Measurements from ENCODE around the gene KRT6B.
"Not testable (repeated sequence)": the region's sequence is repeated elsewhere in the genome, so short reads cannot be mapped to it uniquely, and the experiment has no call there.

The KRT6B gene

DNA sequence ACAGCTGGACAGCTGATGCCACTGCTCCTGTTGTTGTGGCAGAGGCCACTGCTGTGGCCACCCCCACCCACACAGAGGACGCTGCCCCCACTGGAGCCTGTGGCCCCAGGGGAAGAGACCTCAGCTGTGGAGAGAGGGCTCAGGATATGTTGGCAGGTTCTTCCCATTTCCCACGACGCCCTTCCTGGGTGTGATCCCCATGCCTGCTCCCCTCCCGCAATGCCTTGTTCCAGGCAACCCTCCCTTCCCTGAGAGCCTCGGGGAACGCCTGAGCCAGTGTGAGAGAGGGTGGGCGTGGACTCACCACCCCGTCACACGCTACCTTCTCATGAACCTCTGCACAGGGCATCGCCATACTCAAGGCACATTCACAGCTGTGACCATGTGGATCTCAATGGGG is 40.1 kb downstream of the KRT6B start:
- no peak for DNase-seq

DNA sequence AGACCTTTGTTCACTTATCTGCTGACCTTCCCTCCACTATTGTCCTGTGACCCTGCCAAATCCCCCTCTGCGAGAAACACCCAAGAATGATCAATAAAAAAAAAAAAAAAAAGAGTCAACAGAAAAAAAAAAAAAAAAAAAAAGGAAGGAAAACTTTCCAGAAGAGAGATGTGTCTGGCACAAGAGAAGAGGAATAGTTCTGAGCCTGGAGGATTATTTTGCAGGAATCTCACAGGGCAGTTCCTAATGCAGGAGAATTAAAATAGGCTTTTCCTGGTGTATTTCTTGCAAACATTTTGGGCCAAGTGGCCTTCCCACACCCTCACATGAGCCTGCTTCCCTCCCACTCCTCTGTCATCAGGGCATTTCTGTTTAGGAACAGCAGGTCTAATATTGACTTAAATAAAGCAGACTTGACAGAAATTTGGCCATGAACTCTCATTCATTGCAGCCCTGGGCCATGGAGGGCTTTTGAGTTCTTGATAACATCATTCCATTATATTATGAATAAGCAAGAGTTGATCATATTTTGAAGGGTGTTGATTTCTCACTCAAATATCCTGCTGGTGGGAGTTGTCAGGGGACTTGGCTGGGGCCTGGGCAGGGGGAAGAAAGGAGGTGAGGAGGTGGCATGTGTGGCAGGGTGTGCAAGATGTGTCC is 41.2 kb downstream of the KRT6B start:
- not testable (repeated sequence) for DNase-seq

- DNase-seq = no peak
Observed at GRCh38 chr12:52407918-52408317, 44.0 kb downstream of the KRT6B start.

- DNase-seq = no peak
Observed at GRCh38 chr12:52405922-52406385, 46.0 kb downstream of the KRT6B start, which contains the start of gene KRT82. Gene KRT82, minus strand, starts transcription at chr12:52406335. Its CDS starts 58 bp downstream, at chr12:52406277.

DNA sequence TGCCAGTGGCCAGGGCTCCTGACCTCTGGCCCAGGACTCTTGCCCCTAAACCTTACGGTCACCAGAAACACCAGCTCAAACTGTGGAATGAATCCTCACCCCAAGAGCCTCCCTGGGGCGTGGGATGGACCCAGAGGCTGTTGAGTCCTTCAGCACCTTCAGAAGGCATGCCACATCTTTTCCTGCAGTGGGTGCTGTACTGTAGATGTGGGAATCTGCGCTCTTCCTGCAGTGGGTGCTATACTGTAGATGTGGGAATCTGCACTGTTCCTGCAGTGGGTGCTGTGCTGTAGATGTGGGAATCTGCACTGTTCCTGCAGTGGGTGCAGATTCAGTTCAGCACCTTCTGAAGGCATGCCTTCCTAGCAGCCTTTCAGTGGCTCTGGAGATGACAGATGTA is 47.0 kb downstream of the KRT6B start:
- no peak for DNase-seq

- no peak for DNase-seq
Observed at GRCh38 chr12:52403561-52403960, 48.4 kb downstream of the KRT6B start.

- DNase-seq = no peak
Observed at GRCh38 chr12:52402873-52403540, 48.9 kb downstream of the KRT6B start.

- no peak for DNase-seq
Observed at GRCh38 chr12:52402377-52402776, 49.6 kb downstream of the KRT6B start.

GRCh38 chr12:52401926-52402325 is 50.0 kb downstream of the KRT6B start:
- no peak for DNase-seq

DNA sequence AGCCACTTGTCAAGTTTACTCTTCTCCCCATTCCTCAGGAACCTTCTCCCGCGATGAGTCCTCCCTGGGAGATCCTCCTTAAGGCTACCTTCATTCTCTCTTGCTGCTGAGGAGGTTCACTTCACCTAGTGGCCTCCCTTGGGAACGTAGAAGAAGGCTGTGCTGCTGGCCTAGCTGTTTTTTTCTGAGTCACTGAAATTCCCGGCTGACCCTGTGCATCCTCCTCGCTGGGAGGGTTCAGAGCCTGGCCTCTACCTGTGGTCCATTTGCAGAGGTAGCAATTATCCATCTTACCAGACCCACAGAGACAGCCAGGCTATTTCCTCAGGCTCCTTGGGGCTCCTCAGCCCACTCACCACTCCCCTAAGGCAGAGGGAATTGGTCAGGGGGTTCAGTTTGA is 50.4 kb downstream of the KRT6B start:
- DNase-seq = no peak

- no peak for DNase-seq
Observed at GRCh38 chr12:52400906-52401305, 51.0 kb downstream of the KRT6B start.

GRCh38 chr12:52399756-52400155 is 52.2 kb downstream of the KRT6B start:
- DNase-seq = no peak

DNA sequence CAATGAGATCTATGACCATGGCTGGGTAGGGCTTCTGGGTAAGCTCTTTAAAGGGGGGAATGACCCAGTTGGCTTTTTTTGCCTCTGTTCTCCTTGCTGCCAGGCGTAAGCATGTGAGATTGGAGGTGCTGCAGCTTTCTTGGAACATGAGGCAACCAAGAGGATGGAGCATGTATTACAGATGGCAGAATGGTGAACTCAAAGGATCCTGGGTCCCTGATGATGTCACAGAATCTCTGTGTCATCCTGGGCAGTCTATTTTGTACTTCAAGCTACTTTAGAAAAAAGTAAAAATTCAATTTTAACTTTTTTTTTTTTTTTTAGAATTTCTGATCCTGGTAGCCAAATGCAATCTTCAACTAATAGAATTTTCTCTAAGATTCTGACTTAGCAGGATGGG is 53.8 kb downstream of the KRT6B start:
- DNase-seq = no peak

DNA sequence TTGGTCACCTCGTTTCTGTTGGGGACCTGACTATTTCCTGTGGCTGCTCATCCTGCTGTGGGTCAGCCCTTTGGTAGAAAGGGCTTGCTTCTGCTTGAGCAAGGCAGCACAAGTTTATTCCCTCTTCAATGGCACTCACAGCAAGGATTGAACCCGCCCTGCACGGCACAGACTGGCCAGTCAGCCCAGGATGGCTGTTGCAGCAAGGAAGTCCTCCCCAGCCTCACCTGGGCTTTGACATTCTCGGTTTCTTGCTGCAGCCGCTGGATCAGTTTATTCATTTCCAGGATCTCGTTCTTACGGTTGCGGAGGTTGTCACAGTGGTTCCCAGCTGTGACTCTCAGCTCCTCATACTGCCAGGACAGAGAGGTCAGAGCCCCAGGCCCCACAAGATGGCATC is 55.3 kb downstream of the KRT6B start:
- no peak for DNase-seq
